HepG2 (cell line): ENCODE measurements around the gene PDS5B.

ENCODE experiments used
- CCAR2 ChIP-seq: fragments of 200-400 bp; formaldehyde crosslinking; optimal IDR thresholded peaks from 2 replicates; pipeline ENCODE3; 2018; ENCODE audit warnings: low read depth, mild to moderate bottlenecking, low read length, moderate library complexity
- KAT8 ChIP-seq: IDR thresholded peaks from 2 replicates; pipeline ENCODE4 v1.6.1; 2016; ENCODE audit warnings: missing genetic modification reagents, missing compliant biosample characterization
- MAFK ChIP-seq, 2 experiments: IDR thresholded peaks in 1 of 2; conservative IDR thresholded peaks in 1 of 2; 2 replicates each; pipeline ENCODE4 v1.6.1; 2011; ENCODE audit warnings: improper control_type of control experiment in 2 of 2, low read length in 2 of 2
- NFATC3 ChIP-seq: sonication (generic); formaldehyde crosslinking; IDR thresholded peaks from 2 replicates; pipeline ENCODE4 v1.5.1; 2020; ENCODE audit warnings: mild to moderate bottlenecking, missing genetic modification reagents
- POLR2A ChIP-seq, 2 experiments: IDR thresholded peaks; 2 replicates each; pipeline ENCODE4 v1.6.1; 2011; ENCODE audit warnings: low read depth in 2 of 2, low read length in 2 of 2, mild to moderate bottlenecking in 1 of 2, moderate library complexity in 1 of 2; ENCODE audit not compliant: insufficient read depth in 1 of 2
- ZNF777 ChIP-seq: sonication (generic); formaldehyde crosslinking; IDR thresholded peaks from 2 replicates; pipeline ENCODE4 v1.4.0; 2020; ENCODE audit warnings: missing genetic modification reagents
- TF ChIP-seq, protein P1 (sequence below): fragments of 450-650 bp; IDR thresholded peaks from 2 replicates; pipeline ENCODE4 v1.6.1; 2016
- TF ChIP-seq, protein P2 (sequence below), 2 experiments: sonication (generic) in 1 of 2; formaldehyde crosslinking in 1 of 2; IDR thresholded peaks; 2 replicates each; pipeline versions ENCODE4 v1.5.1 to v1.6.1; 2011 to 2020; ENCODE audit warnings: borderline replicate concordance in 1 of 2, low read depth in 1 of 2, low read length in 1 of 2, mild to moderate bottlenecking in 1 of 2, missing genetic modification reagents in 1 of 2, moderate library complexity in 1 of 2
- TF ChIP-seq, protein P3 (sequence below): sonication (generic); formaldehyde crosslinking; conservative IDR thresholded peaks from 2 replicates; pipeline ENCODE4 v1.5.0; 2020; ENCODE audit warnings: missing genetic modification reagents

DNA sequence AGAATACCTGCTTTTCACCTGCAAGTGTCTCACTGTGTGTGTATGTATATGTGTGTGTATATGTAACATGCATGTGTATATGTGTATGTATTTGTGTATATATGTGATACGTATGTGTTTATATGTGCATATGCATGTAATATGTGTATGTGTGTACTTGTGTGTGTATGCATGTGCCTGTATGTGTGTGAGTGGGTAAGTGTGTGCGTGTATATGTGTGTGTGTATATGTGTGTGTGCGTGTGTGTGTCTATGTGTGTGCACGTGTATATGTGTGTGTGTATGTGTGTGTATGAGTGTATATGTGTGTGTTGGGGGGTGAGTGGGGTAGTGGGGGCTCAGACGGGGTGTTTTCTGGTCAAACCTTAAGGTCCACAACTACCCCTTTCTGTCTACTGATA, 237.3 kb downstream of the PDS5B start:
- no peak for TF ChIP-seq NFATC3 (CRISPR knock-in tag)
- TF ChIP-seq POLR2A (IDR thresholded peaks at IDR 0.05; ENCODE audit: insufficient read depth in 1 of 2, low read depth in 2 of 2, low read length in 2 of 2) = no peak
- TF ChIP-seq, protein P1, sequence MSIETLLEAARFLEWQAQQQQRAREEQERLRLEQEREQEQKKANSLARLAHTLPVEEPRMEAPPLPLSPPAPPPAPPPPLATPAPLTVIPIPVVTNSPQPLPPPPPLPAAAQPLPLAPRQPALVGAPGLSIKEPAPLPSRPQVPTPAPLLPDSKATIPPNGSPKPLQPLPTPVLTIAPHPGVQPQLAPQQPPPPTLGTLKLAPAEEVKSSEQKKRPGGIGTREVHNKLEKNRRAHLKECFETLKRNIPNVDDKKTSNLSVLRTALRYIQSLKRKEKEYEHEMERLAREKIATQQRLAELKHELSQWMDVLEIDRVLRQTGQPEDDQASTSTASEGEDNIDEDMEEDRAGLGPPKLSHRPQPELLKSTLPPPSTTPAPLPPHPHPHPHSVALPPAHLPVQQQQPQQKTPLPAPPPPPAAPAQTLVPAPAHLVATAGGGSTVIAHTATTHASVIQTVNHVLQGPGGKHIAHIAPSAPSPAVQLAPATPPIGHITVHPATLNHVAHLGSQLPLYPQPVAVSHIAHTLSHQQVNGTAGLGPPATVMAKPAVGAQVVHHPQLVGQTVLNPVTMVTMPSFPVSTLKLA = 0 out of 2 replicates have a peak, but pooled peaks have one; percentile 8
- TF ChIP-seq MAFK (conservative IDR thresholded peaks at IDR 0.05 in 1 of 2, IDR thresholded peaks at IDR 0.05 in 1 of 2; ENCODE audit: low read length in 2 of 2) = no peak
- TF ChIP-seq, protein P2, sequence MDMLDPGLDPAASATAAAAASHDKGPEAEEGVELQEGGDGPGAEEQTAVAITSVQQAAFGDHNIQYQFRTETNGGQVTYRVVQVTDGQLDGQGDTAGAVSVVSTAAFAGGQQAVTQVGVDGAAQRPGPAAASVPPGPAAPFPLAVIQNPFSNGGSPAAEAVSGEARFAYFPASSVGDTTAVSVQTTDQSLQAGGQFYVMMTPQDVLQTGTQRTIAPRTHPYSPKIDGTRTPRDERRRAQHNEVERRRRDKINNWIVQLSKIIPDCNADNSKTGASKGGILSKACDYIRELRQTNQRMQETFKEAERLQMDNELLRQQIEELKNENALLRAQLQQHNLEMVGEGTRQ (IDR thresholded peaks at IDR 0.05; ENCODE audit: low read depth, low read length) = no peak
- TF ChIP-seq, protein P2 (CRISPR knock-in tag; IDR thresholded peaks at IDR 0.05; ENCODE audit: borderline replicate concordance) = no peak
- TF ChIP-seq KAT8 (CRISPR knock-in tag) = no peak
- no peak for TF ChIP-seq CCAR2
- TF ChIP-seq, protein P3, sequence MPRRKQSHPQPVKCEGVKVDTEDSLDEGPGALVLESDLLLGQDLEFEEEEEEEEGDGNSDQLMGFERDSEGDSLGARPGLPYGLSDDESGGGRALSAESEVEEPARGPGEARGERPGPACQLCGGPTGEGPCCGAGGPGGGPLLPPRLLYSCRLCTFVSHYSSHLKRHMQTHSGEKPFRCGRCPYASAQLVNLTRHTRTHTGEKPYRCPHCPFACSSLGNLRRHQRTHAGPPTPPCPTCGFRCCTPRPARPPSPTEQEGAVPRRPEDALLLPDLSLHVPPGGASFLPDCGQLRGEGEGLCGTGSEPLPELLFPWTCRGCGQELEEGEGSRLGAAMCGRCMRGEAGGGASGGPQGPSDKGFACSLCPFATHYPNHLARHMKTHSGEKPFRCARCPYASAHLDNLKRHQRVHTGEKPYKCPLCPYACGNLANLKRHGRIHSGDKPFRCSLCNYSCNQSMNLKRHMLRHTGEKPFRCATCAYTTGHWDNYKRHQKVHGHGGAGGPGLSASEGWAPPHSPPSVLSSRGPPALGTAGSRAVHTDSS (CRISPR knock-in tag) = no peak
- no peak for TF ChIP-seq ZNF777 (CRISPR knock-in tag)
